HG02840 (cell line): ENCODE results near the gene FAM171A2.
"Not testable (repeated sequence)": the region's sequence is repeated elsewhere in the genome, so short reads cannot be mapped to it uniquely, and the experiment has no call there.

Experiments used
- ATAC-seq: cut with Tn5 transposase; IDR thresholded peaks from one replicate; pipeline ENCODE4 v1.9.1; 2021; ENCODE audit warnings: mild to moderate bottlenecking, moderate library complexity, moderate number of reproducible peaks; ENCODE audit not compliant: unreplicated experiment, low FRiP score

Gene FAM171A2

GRCh38 chr17:44363613-44364159 is at the start of gene FAM171A2:
Gene FAM171A2, minus strand, starts transcription at chr17:44363853. Its CDS starts 139 bp downstream, at chr17:44363714.
- no peak for ATAC-seq

GRCh38 chr17:44409309-44410028 is 45.8 kb upstream of the FAM171A2 start:
- no peak for ATAC-seq

GRCh38 chr17:44408786-44409185 is 45.1 kb upstream of the FAM171A2 start:
- no peak for ATAC-seq

GRCh38 chr17:44402564-44403172 is 39.0 kb upstream of the FAM171A2 start:
- no peak for ATAC-seq

- ATAC-seq, result no peak
Measured at GRCh38 chr17:44400226-44400847, 36.7 kb upstream of the FAM171A2 start.

GRCh38 chr17:44398692-44399691 is 35.3 kb upstream of the FAM171A2 start:
- no peak for ATAC-seq

- ATAC-seq, result no peak
Measured at GRCh38 chr17:44397479-44398440, 34.1 kb upstream of the FAM171A2 start.

- ATAC-seq, result no peak
Measured at GRCh38 chr17:44396946-44397345, 33.3 kb upstream of the FAM171A2 start.

GRCh38 chr17:44394833-44395232 is 31.2 kb upstream of the FAM171A2 start:
- ATAC-seq, result no peak

- ATAC-seq, result not testable (repeated sequence)
Measured at GRCh38 chr17:44394112-44394511, 30.5 kb upstream of the FAM171A2 start.

- ATAC-seq, result no peak
Measured at GRCh38 chr17:44390250-44390870, 26.7 kb upstream of the FAM171A2 start.

- no peak for ATAC-seq
Measured at GRCh38 chr17:44389723-44390202, 26.1 kb upstream of the FAM171A2 start.

- ATAC-seq, result no peak
Measured at GRCh38 chr17:44389281-44389680, 25.6 kb upstream of the FAM171A2 start, which contains the start of gene ITGA2B. Gene ITGA2B, minus strand, starts transcription at chr17:44389649. Its CDS starts 176 bp downstream, at chr17:44389473.

GRCh38 chr17:44387804-44388203 is 24.2 kb upstream of the FAM171A2 start:
- ATAC-seq, result no peak

GRCh38 chr17:44386182-44386525 is 22.5 kb upstream of the FAM171A2 start:
- no peak for ATAC-seq

- ATAC-seq, result no peak
Measured at GRCh38 chr17:44385287-44386181, 21.9 kb upstream of the FAM171A2 start.

- no peak for ATAC-seq
Measured at GRCh38 chr17:44384823-44385286, 21.2 kb upstream of the FAM171A2 start.
